Tibial nerve (tissue), 4 donors: ENCODE results near the gene RBM47. TPM values are rescaled to one million over a fixed set of nuclear protein-coding genes. Genes with fewer than 3 reads are reported as not detected.

Experiments used
- DNase-seq, 2 donors: peaks; one replicate each; pipeline ENCODE4 v3.0.0-alpha.2; 2019; ENCODE audit warnings: low spot score in 2 of 2
- H3K27ac ChIP-seq, 4 donors: fragments of 200-600 bp; sonication (generic) in 3 of 4; one replicate each; pipeline ENCODE4 v1.5.1; 2017 to 2019; ENCODE audit warnings: mild to moderate bottlenecking in 1 of 4
- H3K27me3 ChIP-seq, 2 donors: fragments of 200-600 bp; sonication (generic) in 1 of 2; one replicate each; pipeline versions ENCODE4 v1.5.1 to v1.6.0; 2017 to 2019
- H3K36me3 ChIP-seq, 3 donors: fragments of 200-600 bp; sonication (generic); one replicate each; pipeline ENCODE4 v1.5.1; 2018 to 2019
- H3K4me1 ChIP-seq, 4 donors: fragments of 200-600 bp; sonication (generic) in 3 of 4; one replicate each; pipeline ENCODE4 v1.5.1; 2017 to 2019
- H3K4me3 ChIP-seq, 4 donors: fragments of 200-600 bp; sonication (generic) in 3 of 4; one replicate each; pipeline ENCODE4 v1.5.1; 2017 to 2019; ENCODE audit warnings: mild to moderate bottlenecking in 1 of 4, moderate library complexity in 1 of 4
- H3K9me3 ChIP-seq, 4 donors: fragments of 200-600 bp; sonication (generic) in 3 of 4; one replicate each; pipeline ENCODE4 v1.5.1; 2017 to 2019
- EP300 ChIP-seq, 2 donors: sonication (generic); formaldehyde crosslinking; IDR thresholded peaks; one replicate each; pipeline ENCODE4 v1.6.1; 2017; ENCODE audit warnings: antibody characterized with exemption in 2 of 2, mild to moderate bottlenecking in 1 of 2
- POLR2A ChIP-seq, 2 donors: fragments of 450-650 bp; IDR thresholded peaks; one replicate each; pipeline ENCODE4 v1.6.1; 2017; ENCODE audit warnings: antibody characterized with exemption in 2 of 2, mild to moderate bottlenecking in 2 of 2, moderate library complexity in 2 of 2
- WGBS, 2 donors: methylation state at CpG; one replicate each; pipeline ENCODE4 v1.1.5; 2018; 5-methylcytosine and 5-hydroxymethylcytosine counted together
- total RNA-seq, 4 donors: library from RNA; depleted of rRNA; stranded (reverse); fragments of >200 nt; gene quantifications; one replicate each; pipeline ENCODE4 v1.1.0, GENCODE V29; 2016
- TF ChIP-seq, protein P1 (sequence below), 5 experiments: fragments of 200-600 bp in 3 of 5; fragments of 450-650 bp in 2 of 5; sonication (generic) in 3 of 5; IDR thresholded peaks; one replicate each; pipeline ENCODE4 v1.5.1; 2016 to 2019; ENCODE audit warnings: antibody characterized with exemption in 5 of 5, mild to moderate bottlenecking in 3 of 5, moderate library complexity in 2 of 5

RBM47 gene
- total RNA-seq, 4 donors from 2014 or later, result 22.8 to 93.9 (median 41.0) TPM

DNA sequence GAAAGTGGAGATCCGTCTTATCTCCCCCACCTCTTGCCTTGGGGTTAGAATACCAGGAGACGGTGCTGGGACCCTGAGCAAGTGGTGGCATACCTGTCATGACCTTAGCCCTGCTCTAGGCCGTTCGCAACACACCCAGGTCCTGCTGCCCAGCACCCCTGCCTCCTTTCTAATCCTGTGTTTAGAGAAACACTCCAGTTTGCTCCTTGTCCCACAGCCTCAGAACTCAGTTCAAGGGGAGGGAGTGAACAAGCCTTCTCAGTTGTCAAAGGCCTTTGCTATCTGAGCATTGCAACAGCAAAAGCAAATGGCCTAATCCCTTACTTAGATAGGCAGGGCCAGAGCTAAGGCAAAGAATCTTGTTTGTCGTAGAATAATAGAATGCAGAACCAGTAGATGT lies 226.6 kb downstream of the RBM47 start:
- H3K36me3 ChIP-seq, result no peaks in the 10 kb centered on the region
- H3K9me3 ChIP-seq, result peaks cover 0 to 11% (median 0%) of the 10 kb centered on the region in 4 donors
- H3K4me3 ChIP-seq, result no peak overlapping the region
- 85 to 93% methylated on average over 5 of the region's 5 CpGs for WGBS, 2 donors
- no peak for TF ChIP-seq POLR2A (IDR thresholded peaks at IDR 0.05)
- TF ChIP-seq, protein P1, sequence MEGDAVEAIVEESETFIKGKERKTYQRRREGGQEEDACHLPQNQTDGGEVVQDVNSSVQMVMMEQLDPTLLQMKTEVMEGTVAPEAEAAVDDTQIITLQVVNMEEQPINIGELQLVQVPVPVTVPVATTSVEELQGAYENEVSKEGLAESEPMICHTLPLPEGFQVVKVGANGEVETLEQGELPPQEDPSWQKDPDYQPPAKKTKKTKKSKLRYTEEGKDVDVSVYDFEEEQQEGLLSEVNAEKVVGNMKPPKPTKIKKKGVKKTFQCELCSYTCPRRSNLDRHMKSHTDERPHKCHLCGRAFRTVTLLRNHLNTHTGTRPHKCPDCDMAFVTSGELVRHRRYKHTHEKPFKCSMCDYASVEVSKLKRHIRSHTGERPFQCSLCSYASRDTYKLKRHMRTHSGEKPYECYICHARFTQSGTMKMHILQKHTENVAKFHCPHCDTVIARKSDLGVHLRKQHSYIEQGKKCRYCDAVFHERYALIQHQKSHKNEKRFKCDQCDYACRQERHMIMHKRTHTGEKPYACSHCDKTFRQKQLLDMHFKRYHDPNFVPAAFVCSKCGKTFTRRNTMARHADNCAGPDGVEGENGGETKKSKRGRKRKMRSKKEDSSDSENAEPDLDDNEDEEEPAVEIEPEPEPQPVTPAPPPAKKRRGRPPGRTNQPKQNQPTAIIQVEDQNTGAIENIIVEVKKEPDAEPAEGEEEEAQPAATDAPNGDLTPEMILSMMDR (IDR thresholded peaks at IDR 0.05), result no peak
- no peak for TF ChIP-seq EP300 (IDR thresholded peaks at IDR 0.05)
- no peaks in the 10 kb centered on the region for H3K4me1 ChIP-seq
- H3K27me3 ChIP-seq, result no peaks in the 10 kb centered on the region
- DNase-seq, result no peak
- no peak overlapping the region for H3K27ac ChIP-seq

DNA sequence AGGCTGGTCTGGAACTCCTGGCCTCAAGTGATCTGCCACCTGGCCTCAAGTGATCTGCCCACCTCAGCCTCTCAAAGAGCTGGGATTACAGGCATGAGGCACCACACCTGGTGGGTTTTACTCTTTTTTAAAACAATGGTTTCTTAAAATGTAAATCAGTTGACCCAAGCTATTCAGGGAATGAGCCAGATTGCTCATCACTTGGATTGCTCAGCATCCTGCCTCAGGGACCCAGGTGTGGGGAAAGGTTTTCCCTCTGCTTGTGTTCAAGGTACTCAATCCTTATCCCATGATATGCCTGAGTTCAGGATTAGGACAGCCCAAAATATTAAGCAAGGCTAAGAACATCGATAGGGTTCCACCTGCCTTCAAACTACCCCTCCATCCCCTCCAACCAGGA lies 227.1 kb downstream of the RBM47 start:
- H3K36me3 ChIP-seq, result no peaks in the 10 kb centered on the region
- no peak overlapping the region for H3K27ac ChIP-seq
- no peak for DNase-seq
- peaks cover 0 to 11% (median 0%) of the 10 kb centered on the region in 4 donors for H3K9me3 ChIP-seq
- no peaks in the 10 kb centered on the region for H3K27me3 ChIP-seq
- WGBS, 2 donors, result 91 to 100% methylated on average over 1 of the region's 1 CpG
- no peaks in the 10 kb centered on the region for H3K4me1 ChIP-seq
- TF ChIP-seq POLR2A (IDR thresholded peaks at IDR 0.05), result no peak
- TF ChIP-seq EP300 (IDR thresholded peaks at IDR 0.05), result no peak
- TF ChIP-seq, protein P1 (IDR thresholded peaks at IDR 0.05), result no peak
- no peak overlapping the region for H3K4me3 ChIP-seq

DNA sequence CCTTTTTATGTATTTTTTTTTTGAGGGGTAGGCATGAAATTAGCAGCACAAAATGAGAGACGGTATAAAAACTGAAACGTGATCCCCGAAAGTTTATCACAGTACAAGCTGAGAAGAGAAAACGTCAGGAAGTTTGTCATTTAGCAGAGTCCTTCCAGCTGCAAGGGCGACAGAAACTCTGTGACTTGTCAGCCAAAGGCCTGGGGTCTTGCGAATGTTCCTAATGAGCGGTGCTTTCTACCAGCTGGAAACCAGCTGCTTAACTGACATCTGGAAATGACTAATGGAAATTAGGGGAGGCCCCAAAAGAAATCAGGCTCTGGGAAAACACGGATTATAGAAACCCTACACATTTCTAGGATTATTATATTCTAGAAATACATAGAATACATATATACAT lies 228.0 kb downstream of the RBM47 start:
- DNase-seq, result no peak
- no peaks in the 10 kb centered on the region for H3K27me3 ChIP-seq
- peaks cover 0 to 4% (median under 1%) of the 10 kb centered on the region in 4 donors for H3K4me1 ChIP-seq
- H3K27ac ChIP-seq, result no peak overlapping the region
- 78 to 80% methylated on average over 8 of the region's 8 CpGs for WGBS, 2 donors
- no peaks in the 10 kb centered on the region for H3K36me3 ChIP-seq
- no peak overlapping the region for H3K4me3 ChIP-seq
- H3K9me3 ChIP-seq, result peaks cover 0 to 3% (median 0%) of the 10 kb centered on the region in 4 donors
- TF ChIP-seq, protein P1 (IDR thresholded peaks at IDR 0.05), result no peak
- TF ChIP-seq EP300 (IDR thresholded peaks at IDR 0.05) (no peak), POLR2A (IDR thresholded peaks at IDR 0.05) (no peak)

DNA sequence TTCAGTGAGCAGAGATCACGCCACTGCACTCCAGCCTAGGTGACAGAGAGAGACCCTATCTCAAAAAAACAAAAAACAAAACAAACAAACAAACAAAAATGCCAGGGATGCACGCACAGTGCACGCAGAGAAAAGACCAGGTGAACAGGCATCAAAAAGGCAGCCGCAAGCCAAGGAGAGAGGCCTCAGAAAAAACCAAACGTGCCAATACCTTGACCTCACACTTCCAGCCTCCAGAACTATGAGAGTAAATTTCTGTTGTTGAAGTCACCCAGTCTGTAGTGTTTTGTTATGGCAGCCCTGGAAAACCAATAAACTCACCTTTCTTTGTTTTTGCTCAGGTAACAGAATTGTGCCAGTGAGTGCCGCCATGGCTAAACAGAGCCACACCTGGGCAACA lies 228.6 kb downstream of the RBM47 start:
- Histone ChIP-seq H3K27me3 (no peaks in the 10 kb centered on the region), H3K9me3 (no peaks in the 10 kb centered on the region), H3K4me3 (no peak overlapping the region), H3K4me1 (peaks cover 0 to 10% (median 3%) of the 10 kb centered on the region in 4 donors), H3K36me3 (no peaks in the 10 kb centered on the region), H3K27ac (no peak overlapping the region)
- 96 to 97% methylated on average over 6 of the region's 6 CpGs for WGBS, 2 donors
- no peak for DNase-seq
- no peak for TF ChIP-seq POLR2A (IDR thresholded peaks at IDR 0.05)
- TF ChIP-seq, protein P1 (IDR thresholded peaks at IDR 0.05), result no peak
- no peak for TF ChIP-seq EP300 (IDR thresholded peaks at IDR 0.05)

DNA sequence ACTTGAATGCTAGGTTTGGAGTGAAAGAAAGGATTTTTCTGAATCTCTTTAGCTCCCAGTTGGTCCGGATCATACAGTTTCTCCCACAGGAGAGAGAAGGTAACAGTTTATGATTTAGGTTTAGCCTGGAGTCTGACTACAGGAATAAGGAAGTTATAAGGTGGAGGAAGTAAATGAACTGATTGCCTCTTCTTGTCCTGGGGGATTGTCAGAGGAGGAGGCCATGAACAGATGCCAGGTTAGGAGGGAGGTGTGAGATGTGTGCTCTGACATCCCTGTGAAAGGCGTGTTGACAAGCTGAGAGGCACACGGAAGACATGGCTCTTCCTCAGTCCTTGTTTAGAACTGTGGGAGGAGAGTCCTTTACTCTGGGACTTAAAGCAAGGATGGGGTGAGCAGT lies 230.1 kb downstream of the RBM47 start:
- H3K9me3 ChIP-seq, result no peaks in the 10 kb centered on the region
- no peaks in the 10 kb centered on the region for H3K27me3 ChIP-seq
- DNase-seq, result no peak
- no peaks in the 10 kb centered on the region for H3K36me3 ChIP-seq
- no peak overlapping the region for H3K4me3 ChIP-seq
- TF ChIP-seq EP300 (IDR thresholded peaks at IDR 0.05) (no peak), POLR2A (IDR thresholded peaks at IDR 0.05) (no peak)
- TF ChIP-seq, protein P1 (IDR thresholded peaks at IDR 0.05), result no peak
- peaks cover 0 to 17% (median 3%) of the 10 kb centered on the region in 4 donors for H3K4me1 ChIP-seq
- WGBS, 2 donors, result 77 to 84% methylated on average over 3 of the region's 3 CpGs
- no peak overlapping the region for H3K27ac ChIP-seq
